Coronary artery (tissue), 2 donors: ENCODE data around the gene REEP6.
A peak's percentile ranks its signal among the peaks of the same experiment; 100 is the strongest.
"Not testable (repeated sequence)": the region's sequence is repeated elsewhere in the genome, so short reads cannot be mapped to it uniquely, and the experiment has no call there.

Experiments
- DNase-seq: peaks from one replicate; pipeline ENCODE4 v3.0.0-alpha.2; 2017; ENCODE audit warnings: low spot score
- H3K27ac ChIP-seq, 2 donors: fragments of 200-600 bp; sonication (generic); one replicate each; pipeline ENCODE4 v1.5.1; 2016 to 2019
- H3K4me3 ChIP-seq: fragments of 200-600 bp; sonication (generic); 2 replicates; pipeline ENCODE4 v1.5.1; 2016; ENCODE audit warnings: mild to moderate bottlenecking, moderate library complexity
- TF ChIP-seq, protein P1 (sequence below): fragments of 200-600 bp; sonication (generic); IDR thresholded peaks from one replicate; pipeline ENCODE4 v1.5.1; 2019; ENCODE audit warnings: antibody characterized with exemption

Gene REEP6

GRCh38 chr19:1474765-1475351 is 16.1 kb upstream of the REEP6 start:
- TF ChIP-seq, protein P1, sequence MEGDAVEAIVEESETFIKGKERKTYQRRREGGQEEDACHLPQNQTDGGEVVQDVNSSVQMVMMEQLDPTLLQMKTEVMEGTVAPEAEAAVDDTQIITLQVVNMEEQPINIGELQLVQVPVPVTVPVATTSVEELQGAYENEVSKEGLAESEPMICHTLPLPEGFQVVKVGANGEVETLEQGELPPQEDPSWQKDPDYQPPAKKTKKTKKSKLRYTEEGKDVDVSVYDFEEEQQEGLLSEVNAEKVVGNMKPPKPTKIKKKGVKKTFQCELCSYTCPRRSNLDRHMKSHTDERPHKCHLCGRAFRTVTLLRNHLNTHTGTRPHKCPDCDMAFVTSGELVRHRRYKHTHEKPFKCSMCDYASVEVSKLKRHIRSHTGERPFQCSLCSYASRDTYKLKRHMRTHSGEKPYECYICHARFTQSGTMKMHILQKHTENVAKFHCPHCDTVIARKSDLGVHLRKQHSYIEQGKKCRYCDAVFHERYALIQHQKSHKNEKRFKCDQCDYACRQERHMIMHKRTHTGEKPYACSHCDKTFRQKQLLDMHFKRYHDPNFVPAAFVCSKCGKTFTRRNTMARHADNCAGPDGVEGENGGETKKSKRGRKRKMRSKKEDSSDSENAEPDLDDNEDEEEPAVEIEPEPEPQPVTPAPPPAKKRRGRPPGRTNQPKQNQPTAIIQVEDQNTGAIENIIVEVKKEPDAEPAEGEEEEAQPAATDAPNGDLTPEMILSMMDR, result no peak
- no peak overlapping the region for H3K27ac ChIP-seq
- DNase-seq, result no peak
- H3K4me3 ChIP-seq, result no peak overlapping the region

DNA sequence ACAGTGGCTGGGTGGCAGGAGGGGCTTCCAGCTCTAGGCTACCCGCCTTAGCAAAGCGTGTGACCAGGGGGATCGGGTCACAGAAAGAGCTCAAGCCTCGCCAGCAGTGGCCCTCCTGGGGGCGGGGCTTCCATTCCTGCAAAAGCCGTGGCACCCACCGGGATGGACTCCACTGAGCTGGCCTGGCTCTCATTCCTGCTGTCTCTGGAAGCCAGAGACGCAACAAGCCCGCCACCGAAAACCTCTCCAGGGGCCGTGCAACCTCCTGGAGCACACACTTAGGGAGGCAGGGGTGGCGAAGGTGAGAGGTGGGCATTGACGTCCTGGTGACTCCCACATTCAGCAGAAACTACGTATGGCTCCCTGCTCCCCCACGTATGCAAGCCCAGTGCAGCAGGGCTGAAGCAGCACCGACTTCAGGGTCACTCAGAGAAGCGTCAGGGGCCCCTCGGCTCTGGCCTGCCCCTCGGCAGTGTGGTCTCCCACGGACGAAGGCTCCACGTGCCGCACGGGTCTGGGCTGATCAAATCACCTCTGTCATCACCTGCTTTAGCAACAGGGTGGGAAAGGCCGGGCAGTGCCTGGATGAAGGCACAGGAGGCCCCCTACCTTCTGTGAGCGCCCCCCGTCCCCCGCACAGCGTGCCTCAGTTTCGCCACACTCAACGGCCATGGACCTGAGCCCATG is 15.1 kb upstream of the REEP6 start:
- no peak overlapping the region for H3K4me3 ChIP-seq

GRCh38 chr19:1477056-1477455 is 13.9 kb upstream of the REEP6 start:
- not testable (repeated sequence) for DNase-seq, H3K4me3 ChIP-seq, H3K27ac ChIP-seq

More for the DNA sequence above, 15.1 kb upstream of the REEP6 start:
- no peak overlapping the region for H3K27ac ChIP-seq
- DNase-seq, result no peak
- TF ChIP-seq, protein P1, result no peak

- TF ChIP-seq, protein P1, result no peak
- H3K27ac ChIP-seq, result peak within 1 kb of the TSS; percentile 41 to 82
- peak within 1 kb of the TSS; percentile 90 for H3K4me3 ChIP-seq
- peak; percentile 95 for DNase-seq
These were observed 11.9 kb upstream of the REEP6 start, which contains the start of gene C19orf25 for GRCh38 chr19:1478934-1479707. Gene C19orf25 (minus strand): TSS chr19:1479215. CDS start chr19:1478903, 312 bp downstream.

DNA sequence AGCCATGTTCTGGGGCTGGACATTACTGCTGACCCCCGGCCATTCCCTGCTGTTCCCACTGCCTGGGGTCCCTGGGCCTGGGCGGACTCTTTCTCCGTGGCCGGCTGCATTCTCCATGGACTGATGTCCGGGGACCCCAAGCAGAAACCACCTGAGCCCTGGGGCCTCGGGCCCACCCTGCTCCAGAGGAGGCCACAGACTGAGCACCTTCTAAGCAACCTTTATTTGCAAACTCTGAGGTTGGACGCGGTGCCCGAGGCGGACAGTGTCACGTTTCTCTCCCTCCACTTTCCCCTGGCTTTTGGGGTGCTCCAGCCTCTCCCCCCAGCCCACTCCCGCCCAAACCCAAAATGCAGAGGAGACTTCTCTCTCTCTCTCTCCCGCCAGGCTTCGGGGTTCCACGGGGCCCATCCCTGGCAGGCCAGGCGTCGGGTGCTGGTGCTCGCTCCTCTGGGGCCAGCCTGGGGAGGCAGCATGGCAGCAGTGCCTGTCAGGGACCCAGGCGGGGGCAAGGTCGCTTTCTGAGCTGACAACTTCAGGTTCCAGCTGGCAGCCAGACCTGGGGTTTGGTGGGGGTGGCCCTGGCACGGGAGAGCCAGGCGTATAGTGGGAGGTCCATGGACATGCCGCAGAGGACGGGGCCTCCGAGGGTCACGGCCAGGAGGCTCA is 9.6 kb upstream of the REEP6 start:
- TF ChIP-seq, protein P1, result no peak
- DNase-seq, result no peak
- Histone ChIP-seq H3K4me3 (no peak overlapping the region), H3K27ac (no peak overlapping the region)

DNA sequence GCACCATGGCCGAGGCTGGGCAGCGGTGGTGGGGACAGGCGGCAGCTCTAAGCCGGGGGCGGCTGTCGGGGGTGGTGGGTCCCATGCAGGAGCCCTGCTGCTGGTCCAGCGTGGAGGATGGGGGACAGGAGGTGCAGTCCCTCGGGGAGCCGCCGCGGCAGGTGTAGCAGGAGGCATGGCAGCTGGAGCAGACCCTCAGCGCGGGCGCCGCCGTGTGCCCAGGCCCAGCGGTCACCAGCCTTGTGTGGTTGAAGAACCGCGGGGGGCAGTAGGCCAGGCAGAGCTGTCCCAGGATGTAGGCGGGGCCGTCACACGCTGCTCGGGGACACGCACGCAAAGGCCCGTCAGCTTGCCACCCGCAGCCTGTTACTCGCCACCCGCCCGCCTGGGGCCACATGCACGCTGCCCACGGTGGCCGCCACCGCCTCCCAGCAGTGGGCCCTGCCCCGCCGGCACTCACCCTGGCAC is 9.1 kb upstream of the REEP6 start:
- H3K27ac ChIP-seq, result no peak overlapping the region
- TF ChIP-seq, protein P1, result no peak
- no peak for DNase-seq
- H3K4me3 ChIP-seq, result no peak overlapping the region
